Suppressor macrophage (primary cell): ENCODE data around the gene EIF4E1B.
A peak's percentile ranks its signal among the peaks of the same experiment; 100 is the strongest.

Experiments
- DNase-seq, 4 experiments: peaks; one replicate each; pipeline ENCODE4 v3.0.0-alpha.2; 2020 to 2022

EIF4E1B gene

GRCh38 chr5:176628406-176629228 is 1.9 kb upstream of the EIF4E1B start:
- no peak for DNase-seq

- no peak for DNase-seq
Observed at GRCh38 chr5:176629317-176629852, 1.1 kb upstream of the EIF4E1B start.

- DNase-seq: no peak
Observed at GRCh38 chr5:176630681-176631222, 277 bp downstream of the EIF4E1B start.

- DNase-seq: no peak
Observed at GRCh38 chr5:176631383-176632200, 1.1 kb downstream of the EIF4E1B start.

DNA sequence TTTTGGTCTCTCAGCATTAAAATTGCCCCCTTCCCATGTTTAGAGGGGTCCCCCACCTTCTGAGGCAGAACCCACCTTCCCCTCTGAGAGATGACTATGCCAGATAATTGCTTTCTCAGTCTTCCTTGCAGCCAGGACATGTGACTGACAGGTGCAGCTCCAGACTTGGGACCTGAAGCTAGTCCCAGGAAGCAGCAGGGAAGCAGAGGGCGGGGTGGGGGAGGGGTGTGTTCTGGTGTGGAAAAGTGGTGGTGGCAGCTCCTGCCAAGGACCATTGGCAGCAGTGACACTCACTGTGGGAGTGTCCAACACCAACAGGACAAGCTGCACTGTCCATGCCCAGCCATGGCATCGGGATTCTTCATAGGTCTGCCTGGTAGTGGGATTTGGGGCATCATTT is 2.3 kb downstream of the EIF4E1B start:
- DNase-seq: no peak

DNA sequence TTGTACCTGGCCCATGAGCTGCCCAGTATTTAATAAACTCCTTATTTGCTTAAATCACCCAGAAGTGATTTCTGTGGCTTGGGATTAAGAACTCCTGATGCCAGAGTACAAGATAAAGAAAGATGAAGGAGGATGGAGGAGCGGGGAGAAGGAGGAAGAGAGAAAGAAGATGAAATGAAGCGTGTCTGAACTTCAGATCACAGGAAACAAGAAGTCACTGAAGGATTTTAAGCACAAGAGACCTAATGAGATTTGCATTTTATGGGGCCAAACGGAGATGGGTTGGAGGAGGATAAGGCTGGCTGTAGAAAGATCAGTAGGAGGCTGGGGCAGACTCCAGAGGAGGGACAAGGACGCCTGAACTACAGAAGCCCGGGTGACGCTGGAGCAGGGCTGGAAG is 3.1 kb downstream of the EIF4E1B start:
- no peak for DNase-seq

DNA sequence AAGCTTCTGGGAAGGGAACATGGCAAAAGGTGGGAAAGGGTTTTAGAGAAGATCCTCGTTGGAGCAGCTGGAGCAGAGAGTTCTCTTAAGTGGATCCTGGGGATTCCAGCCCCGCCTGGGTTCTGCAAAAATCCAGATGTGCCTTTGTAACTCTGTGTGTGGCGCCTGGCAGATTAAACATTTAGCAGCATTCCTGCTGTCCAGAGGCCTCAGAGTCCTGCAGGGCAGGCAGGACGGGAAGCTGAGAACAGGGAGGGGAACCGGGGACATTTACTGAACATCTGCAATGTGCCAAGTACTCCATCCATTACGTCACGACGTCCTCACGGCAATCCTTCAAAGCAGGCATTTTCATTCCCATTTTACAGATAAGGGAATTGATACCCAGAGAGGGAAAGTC is 6.0 kb downstream of the EIF4E1B start:
- no peak for DNase-seq

DNA sequence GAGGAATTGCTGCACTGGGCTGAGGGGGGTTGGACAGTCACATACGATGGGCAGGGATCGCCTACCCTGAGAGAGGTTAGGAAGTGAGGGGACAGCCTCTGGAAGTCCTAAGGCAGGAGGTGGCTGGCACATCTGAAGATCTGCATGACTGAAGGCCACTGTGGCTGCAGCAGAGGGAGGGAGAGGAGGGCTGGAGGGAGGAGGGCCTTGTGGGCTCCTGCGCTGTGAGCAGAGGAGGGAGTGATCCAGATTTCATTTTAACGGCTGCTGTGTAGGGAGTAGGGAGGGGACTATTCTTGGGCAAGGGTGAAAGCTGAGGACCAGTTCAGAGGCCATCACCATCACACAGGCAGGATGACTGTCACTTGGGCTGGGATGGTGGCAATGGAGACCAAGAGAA is 7.1 kb downstream of the EIF4E1B start:
- DNase-seq: no peak

DNA sequence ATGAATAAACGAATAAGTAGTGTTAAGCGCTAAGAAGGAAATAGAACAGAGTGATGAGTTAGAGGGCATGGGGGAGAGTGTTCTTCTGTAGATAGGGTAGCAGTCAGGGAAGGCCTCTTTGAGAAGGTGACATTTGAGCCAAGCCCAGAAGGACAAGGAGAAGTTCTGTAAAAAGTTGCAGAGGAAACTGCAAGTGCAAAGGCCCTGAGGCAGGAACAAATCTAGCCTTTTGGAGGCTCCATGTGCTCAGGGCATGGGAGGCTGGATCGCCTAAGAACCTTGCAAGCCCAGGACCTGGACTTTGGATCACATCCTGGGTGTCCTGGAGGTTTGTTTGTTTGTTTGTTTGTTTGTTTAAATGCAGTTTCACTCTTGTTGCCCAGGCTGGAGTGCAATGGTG is 8.0 kb downstream of the EIF4E1B start:
- DNase-seq: no peak

GRCh38 chr5:176639208-176639607 is 8.7 kb downstream of the EIF4E1B start:
- no peak for DNase-seq

DNA sequence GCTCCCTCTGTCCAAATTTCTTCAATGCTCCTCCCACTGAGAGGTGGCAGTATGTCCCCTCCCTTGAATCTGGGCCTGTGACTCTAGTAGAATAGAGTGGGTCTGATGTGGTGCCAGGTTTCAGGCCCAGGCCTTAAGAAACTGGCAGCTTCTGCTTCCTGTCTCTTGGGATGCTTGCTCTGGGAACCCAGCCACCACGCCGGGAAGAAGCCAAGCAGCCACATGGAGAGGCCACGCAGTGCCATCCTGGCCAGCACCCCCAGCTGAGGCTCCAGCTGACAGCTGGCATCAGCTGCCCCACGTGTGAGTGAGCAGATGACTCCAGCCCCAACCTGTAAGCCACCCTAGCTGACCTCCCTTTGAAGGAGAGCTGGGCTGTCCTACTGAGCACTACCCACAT is 9.5 kb downstream of the EIF4E1B start:
- no peak for DNase-seq

GRCh38 chr5:176640616-176641015 is 10.1 kb downstream of the EIF4E1B start:
- no peak for DNase-seq

- DNase-seq: peak in 3 of 4 experiments; percentile 16 to 42 (median 34)
Observed at GRCh38 chr5:176642675-176643490, 12.4 kb downstream of the EIF4E1B start.

GRCh38 chr5:176643491-176644219 is 13.2 kb downstream of the EIF4E1B start:
- DNase-seq: no peak

- DNase-seq: no peak
Observed at GRCh38 chr5:176644294-176644693, 13.8 kb downstream of the EIF4E1B start.

DNA sequence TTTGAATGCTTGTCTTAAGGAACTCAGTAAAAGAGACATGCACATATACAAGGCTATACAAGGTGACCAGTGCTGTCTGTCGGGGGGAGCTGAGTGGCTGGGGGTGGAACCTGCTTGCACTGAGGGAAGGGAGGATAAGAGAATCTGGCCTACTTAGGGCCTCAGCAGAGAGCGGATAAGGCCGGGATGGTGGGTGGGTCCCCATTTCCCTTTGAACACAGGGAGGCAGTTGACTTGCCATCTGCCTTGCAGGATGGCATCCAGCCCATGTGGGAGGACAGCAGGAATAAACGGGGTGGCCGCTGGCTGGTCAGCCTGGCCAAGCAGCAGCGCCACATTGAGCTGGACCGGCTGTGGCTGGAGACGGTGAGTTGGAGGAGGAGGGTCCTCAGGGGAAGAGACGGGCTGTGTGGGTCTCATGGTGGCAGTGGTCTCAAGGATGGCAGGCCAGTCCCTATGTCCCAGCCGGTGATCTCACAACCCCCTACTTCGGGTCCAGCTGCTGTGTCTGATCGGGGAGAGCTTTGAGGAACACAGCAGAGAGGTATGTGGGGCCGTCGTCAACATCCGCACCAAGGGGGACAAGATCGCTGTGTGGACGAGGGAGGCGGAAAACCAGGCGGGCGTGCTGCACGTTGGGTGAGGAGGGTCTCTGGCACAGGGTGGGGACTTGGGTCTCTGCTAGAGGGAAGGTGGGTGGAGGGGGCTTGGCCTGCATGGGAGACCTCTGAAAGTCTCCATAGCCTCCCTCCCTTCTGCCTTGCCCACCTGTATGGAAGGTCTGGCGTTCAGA is 14.6 kb downstream of the EIF4E1B start:
- DNase-seq: no peak

DNA sequence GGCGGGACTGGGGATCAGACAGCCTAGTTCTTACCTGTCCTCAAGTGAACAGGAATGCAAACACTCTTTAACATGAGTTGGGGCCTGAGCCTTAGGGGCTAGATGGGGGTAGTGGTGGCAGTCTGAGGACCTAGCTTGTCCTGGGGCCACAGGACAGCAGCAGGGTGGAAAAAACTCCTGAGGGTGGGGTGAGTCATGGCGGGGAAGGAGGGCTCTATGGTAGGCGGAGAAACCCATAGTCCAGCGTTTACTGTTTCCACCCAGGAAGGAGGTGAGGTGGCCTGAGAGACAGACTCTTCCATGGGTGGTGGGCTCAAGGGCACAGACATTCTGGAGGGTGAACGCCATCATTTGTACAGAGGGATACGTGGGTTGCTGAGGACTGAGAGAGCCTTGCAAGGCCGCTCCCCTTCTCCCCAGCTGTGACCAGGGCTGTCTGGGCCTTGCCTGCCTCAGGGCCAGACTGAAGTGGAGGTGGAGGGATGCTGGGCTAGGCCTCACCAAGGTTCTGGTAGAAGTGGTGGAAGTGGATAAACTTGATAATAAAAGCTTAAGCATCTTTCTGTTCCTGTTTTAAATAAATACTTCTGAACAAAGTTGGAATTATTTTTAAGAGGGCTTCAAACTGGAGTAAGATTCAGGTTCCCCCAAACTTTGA is 15.7 kb downstream of the EIF4E1B start:
- DNase-seq: no peak

GRCh38 chr5:176646707-176647029 is 16.2 kb downstream of the EIF4E1B start:
- DNase-seq: no peak

DNA sequence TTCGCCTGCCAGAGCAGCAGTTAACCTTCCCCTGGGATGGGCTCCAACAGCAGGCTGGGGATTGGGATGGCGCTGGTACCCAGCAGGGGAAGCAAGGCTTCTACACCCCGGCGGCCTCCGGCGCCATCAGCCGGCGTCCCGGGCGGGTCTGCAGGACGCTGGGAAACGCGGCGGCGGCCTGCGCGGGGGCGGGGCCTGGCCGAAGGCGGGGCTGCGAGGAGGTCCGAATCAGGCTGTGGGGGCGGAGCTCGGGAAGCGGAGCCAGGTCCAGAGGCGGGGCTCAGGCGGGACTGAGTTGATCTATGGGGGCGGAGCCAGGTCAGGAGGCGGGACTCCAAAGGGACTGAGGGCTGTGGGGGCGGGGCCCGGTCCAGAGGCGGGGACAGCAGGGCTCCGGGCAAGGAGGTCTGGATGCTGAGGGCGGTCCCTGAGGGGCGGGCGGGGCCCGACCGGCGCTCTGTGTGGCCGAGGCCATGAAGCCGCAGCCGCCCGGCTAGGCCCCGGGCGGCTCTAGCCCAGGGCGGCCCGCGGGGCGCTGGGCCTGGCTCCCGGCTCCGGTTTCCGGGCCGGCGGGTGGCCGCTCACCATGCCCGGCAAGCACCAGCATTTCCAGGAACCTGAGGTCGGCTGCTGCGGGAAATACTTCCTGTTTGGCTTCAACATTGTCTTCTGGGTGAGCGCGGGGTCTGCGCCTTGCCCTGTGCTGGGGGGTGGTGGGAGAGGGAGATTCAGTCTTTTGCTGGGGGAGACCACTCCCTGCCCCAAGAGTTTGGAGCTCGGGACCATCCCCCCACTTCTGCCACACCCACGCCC is 16.8 kb downstream of the EIF4E1B start, which contains the start of gene TSPAN17:
Gene TSPAN17, plus strand, starts transcription at position 455 of the 813 bp plus-strand sequence. Its CDS starts 132 bp downstream, at position 587.
- DNase-seq: peak; percentile 100
